ENCODE measurements around the gene LTBP4.

The LTBP4 gene

DNA sequence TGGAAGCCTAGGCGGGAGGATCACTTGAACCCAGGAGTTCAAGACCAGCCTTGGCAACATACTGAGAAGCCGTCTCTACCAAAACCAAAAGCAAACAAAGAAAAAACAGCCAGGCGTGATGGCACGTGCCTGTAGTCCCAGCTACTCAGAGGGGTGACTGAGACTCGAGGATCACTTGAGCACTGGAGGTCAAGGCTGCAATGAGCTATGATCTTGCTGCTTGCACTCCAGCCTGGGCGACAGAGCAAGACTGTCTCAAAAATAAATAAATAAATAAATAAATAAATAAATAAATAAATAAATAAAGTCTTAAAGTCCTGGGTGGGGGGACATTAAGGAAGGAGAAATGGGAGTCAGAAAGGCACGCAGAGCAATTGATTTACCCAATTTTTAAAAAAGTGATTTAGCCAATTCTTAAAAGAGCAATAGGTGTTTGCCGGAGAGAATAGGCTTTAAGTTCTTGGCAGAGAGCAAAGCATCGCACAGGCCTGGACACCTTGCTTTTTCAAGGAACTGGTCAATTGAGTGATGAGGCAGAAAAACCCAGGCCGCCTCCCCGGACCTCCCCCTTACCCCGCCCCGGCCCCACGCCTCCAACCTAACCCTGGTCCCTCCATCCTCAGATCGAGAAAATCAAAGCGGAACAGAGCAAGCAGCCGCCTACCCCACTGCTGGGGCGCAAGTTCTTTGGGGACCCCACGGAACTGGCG is 34.0 kb upstream of the LTBP4 start (continued):
- TF ChIP-seq, protein P1, sequence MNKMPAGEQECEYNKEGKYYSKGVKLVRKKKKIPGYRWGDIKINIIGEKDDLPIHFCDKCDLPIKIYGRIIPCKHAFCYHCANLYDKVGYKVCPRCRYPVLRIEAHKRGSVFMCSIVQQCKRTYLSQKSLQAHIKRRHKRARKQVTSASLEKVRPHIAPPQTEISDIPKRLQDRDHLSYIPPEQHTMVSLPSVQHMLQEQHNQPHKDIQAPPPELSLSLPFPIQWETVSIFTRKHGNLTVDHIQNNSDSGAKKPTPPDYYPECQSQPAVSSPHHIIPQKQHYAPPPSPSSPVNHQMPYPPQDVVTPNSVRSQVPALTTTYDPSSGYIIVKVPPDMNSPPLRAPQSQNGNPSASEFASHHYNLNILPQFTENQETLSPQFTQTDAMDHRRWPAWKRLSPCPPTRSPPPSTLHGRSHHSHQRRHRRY (tag by site-specific recombination; IDR thresholded peaks at IDR 0.05) = peak; percentile 78; the same call in 1 of the 2 replicates
- TF ChIP-seq ZXDB (tag by site-specific recombination; IDR thresholded peaks at IDR 0.05) (peak; percentile 96), ZNF580 (tag by site-specific recombination; IDR thresholded peaks at IDR 0.05) (peak; percentile 96), REPIN1 (tag by site-specific recombination; IDR thresholded peaks at IDR 0.05; ENCODE audit: low read depth) (peak; percentile 92; the same call in 1 of the 2 replicates), ZFP37 (tag by site-specific recombination; IDR thresholded peaks at IDR 0.05) (peak; percentile 99), ZNF23 (tag by site-specific recombination; IDR thresholded peaks at IDR 0.05; ENCODE audit: borderline replicate concordance) (peak; percentile 71; the same call in 1 of the 2 replicates), ZNF785 (tag by site-specific recombination; IDR thresholded peaks at IDR 0.05) (peak; percentile 32; the same call in 1 of the 2 replicates), ZBTB21 (tag by site-specific recombination; IDR thresholded peaks at IDR 0.05) (peak; percentile 94), ZNF10 (tag by site-specific recombination; IDR thresholded peaks at IDR 0.05) (peak; percentile 69; the same call in 1 of the 2 replicates), ZNF148 (tag by site-specific recombination; IDR thresholded peaks at IDR 0.05; ENCODE audit: borderline replicate concordance) (no peak), FEZF1 (tag by site-specific recombination; IDR thresholded peaks at IDR 0.05) (peak; percentile 60; the same call in 1 of the 2 replicates), ZNF302 (tag by site-specific recombination; IDR thresholded peaks at IDR 0.05; ENCODE audit: low read depth) (peak; percentile 93), GLI2 (tag by site-specific recombination; IDR thresholded peaks at IDR 0.05; ENCODE audit: borderline replicate concordance, low read depth) (no peak; the same call in 1 of the 2 replicates), ZNF175 (tag by site-specific recombination; IDR thresholded peaks at IDR 0.05) (0 out of 2 replicates have a peak, but pooled peaks have one; percentile 88), ZNF121 (tag by site-specific recombination; IDR thresholded peaks at IDR 0.05) (peak; percentile 90), WT1 (tag by site-specific recombination; IDR thresholded peaks at IDR 0.05) (0 out of 2 replicates have a peak, but pooled peaks have one; percentile 37), ZNF777 (tag by site-specific recombination; IDR thresholded peaks at IDR 0.05; ENCODE audit: borderline replicate concordance) (no peak), ZNF19 (tag by site-specific recombination; IDR thresholded peaks at IDR 0.05; ENCODE audit: low read depth) (peak; percentile 99), ZNF792 (tag by site-specific recombination; IDR thresholded peaks at IDR 0.05) (0 out of 2 replicates have a peak, but pooled peaks have one; percentile 28), ZNF366 (tag by site-specific recombination; conservative IDR thresholded peaks at IDR 0.05) (peak; percentile 77), ZNF138 (tag by site-specific recombination; IDR thresholded peaks at IDR 0.05; ENCODE audit: borderline replicate concordance) (peak; percentile 100), ZNF501 (tag by site-specific recombination; IDR thresholded peaks at IDR 0.05) (peak; percentile 98), ZNF610 (tag by site-specific recombination; IDR thresholded peaks at IDR 0.05; ENCODE audit: borderline replicate concordance) (peak; percentile 78), OVOL3 (tag by site-specific recombination; IDR thresholded peaks at IDR 0.05) (peak; percentile 96; the same call in 1 of the 2 replicates)
- TF ChIP-seq, protein P2, sequence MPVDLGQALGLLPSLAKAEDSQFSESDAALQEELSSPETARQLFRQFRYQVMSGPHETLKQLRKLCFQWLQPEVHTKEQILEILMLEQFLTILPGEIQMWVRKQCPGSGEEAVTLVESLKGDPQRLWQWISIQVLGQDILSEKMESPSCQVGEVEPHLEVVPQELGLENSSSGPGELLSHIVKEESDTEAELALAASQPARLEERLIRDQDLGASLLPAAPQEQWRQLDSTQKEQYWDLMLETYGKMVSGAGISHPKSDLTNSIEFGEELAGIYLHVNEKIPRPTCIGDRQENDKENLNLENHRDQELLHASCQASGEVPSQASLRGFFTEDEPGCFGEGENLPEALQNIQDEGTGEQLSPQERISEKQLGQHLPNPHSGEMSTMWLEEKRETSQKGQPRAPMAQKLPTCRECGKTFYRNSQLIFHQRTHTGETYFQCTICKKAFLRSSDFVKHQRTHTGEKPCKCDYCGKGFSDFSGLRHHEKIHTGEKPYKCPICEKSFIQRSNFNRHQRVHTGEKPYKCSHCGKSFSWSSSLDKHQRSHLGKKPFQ (tag by site-specific recombination; IDR thresholded peaks at IDR 0.05) = peak; percentile 84; the same call in 1 of the 2 replicates
- TF ChIP-seq, protein P3, sequence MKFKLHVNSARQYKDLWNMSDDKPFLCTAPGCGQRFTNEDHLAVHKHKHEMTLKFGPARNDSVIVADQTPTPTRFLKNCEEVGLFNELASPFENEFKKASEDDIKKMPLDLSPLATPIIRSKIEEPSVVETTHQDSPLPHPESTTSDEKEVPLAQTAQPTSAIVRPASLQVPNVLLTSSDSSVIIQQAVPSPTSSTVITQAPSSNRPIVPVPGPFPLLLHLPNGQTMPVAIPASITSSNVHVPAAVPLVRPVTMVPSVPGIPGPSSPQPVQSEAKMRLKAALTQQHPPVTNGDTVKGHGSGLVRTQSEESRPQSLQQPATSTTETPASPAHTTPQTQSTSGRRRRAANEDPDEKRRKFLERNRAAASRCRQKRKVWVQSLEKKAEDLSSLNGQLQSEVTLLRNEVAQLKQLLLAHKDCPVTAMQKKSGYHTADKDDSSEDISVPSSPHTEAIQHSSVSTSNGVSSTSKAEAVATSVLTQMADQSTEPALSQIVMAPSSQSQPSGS (tag by site-specific recombination; IDR thresholded peaks at IDR 0.05; ENCODE audit: low read depth) = no peak
- TF ChIP-seq, protein P4, sequence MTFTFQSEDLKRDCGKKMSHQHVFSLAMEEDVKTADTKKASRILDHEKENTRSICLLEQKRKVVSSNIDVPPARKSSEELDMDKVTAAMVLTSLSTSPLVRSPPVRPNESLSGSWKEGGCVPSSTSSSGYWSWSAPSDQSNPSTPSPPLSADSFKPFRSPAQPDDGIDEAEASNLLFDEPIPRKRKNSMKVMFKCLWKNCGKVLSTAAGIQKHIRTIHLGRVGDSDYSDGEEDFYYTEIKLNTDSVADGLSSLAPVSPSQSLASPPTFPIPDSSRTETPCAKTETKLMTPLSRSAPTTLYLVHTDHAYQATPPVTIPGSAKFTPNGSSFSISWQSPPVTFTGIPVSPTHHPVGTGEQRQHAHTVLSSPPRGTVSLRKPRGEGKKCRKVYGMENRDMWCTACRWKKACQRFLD (tag by site-specific recombination; IDR thresholded peaks at IDR 0.05) = peak; percentile 92; the same call in 1 of the 2 replicates
- TF ChIP-seq, protein P5, sequence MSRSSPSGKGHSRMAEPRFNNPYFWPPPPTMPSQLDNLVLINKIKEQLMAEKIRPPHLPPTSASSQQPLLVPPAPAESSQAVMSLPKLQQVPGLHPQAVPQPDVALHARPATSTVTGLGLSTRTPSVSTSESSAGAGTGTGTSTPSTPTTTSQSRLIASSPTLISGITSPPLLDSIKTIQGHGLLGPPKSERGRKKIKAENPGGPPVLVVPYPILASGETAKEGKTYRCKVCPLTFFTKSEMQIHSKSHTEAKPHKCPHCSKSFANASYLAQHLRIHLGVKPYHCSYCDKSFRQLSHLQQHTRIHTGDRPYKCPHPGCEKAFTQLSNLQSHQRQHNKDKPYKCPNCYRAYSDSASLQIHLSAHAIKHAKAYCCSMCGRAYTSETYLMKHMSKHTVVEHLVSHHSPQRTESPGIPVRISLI (tag by site-specific recombination; IDR thresholded peaks at IDR 0.05) = 0 out of 2 replicates have a peak, but pooled peaks have one; percentile 45
